HepG2 (cell line): ENCODE data around the gene DHX8. TPM values are rescaled to one million over a fixed set of nuclear protein-coding genes. Genes with fewer than 3 reads are reported as not detected.

ENCODE experiments used
- DNMT3B ChIP-seq: conservative IDR thresholded peaks from 2 replicates; pipeline ENCODE4 v1.6.1; 2016; ENCODE audit warnings: missing biosample characterization, control low read depth
- RARA ChIP-seq: IDR thresholded peaks from 2 replicates; pipeline ENCODE4 v1.6.1; 2016; ENCODE audit warnings: missing genetic modification reagents, missing compliant biosample characterization
- TBL1XR1 ChIP-seq: fragments of 150-350 bp; IDR thresholded peaks from 2 replicates; pipeline ENCODE4 v1.6.1; 2014; ENCODE audit warnings: borderline replicate concordance, low read length; ENCODE audit not compliant: partially characterized antibody
- XRCC5 ChIP-seq: fragments of 200-400 bp; formaldehyde crosslinking; optimal IDR thresholded peaks from 2 replicates; pipeline ENCODE3; 2017; ENCODE audit warnings: mild to moderate bottlenecking, low read length
- ZFY ChIP-seq: sonication (generic); formaldehyde crosslinking; IDR thresholded peaks from 2 replicates; pipeline ENCODE4 v1.4.0; 2020; ENCODE audit warnings: missing genetic modification reagents
- ZNF441 ChIP-seq: sonication (generic); formaldehyde crosslinking; IDR thresholded peaks from 2 replicates; pipeline ENCODE4 v1.7.0; 2021; ENCODE audit warnings: missing genetic modification reagents, borderline replicate concordance
- ZNF570 ChIP-seq: sonication (generic); formaldehyde crosslinking; IDR thresholded peaks from 2 replicates; pipeline ENCODE4 v1.4.0; 2020; ENCODE audit warnings: mild to moderate bottlenecking, missing genetic modification reagents, borderline replicate concordance
- ZSCAN29 ChIP-seq: sonication (generic); formaldehyde crosslinking; conservative IDR thresholded peaks from 2 replicates; pipeline ENCODE4 v1.4.0; 2020; ENCODE audit warnings: mild to moderate bottlenecking, missing genetic modification reagents
- polyA plus RNA-seq, 8 experiments: library from polyadenylated mRNA; depleted of rRNA in 3 of 8; stranded (reverse) in 7 of 8; unstranded in 1 of 8; fragments of >200 nt; fragmentation: Illumina TruSeq in 4 of 8; extraction: Trizol in 4 of 8; gene quantifications; 2 replicates each; pipeline versions ENCODE4 v1.2.1 to v1.2.3, GENCODE V29; 2011 to 2016; ENCODE audit warnings: low read depth in 4 of 8, missing spikeins in 1 of 8, mixed read lengths in 1 of 8; ENCODE audit not compliant: insufficient read depth in 1 of 8
- total RNA-seq, 5 experiments: library from RNA; depleted of rRNA; stranded (reverse); fragments of >200 nt; fragmentation: Illumina TruSeq; extraction: Trizol; gene quantifications; 2 replicates each; pipeline ENCODE4 v1.2.3, GENCODE V29; 2016; ENCODE audit warnings: low read depth in 1 of 5
- TF ChIP-seq, protein P1 (sequence below): IDR thresholded peaks from 2 replicates; pipeline ENCODE4 v1.6.1; 2016; ENCODE audit warnings: low read depth, borderline replicate concordance
- TF ChIP-seq, protein P2 (sequence below): IDR thresholded peaks from 2 replicates; pipeline ENCODE4 v1.6.1; 2016; ENCODE audit warnings: missing compliant biosample characterization, missing genetic modification reagents, borderline replicate concordance
- TF ChIP-seq, protein P3 (sequence below): sonication (generic); formaldehyde crosslinking; IDR thresholded peaks from 2 replicates; pipeline ENCODE4 v1.4.0; 2020; ENCODE audit warnings: missing genetic modification reagents, borderline replicate concordance
- TF ChIP-seq, protein P4 (sequence below): sonication (generic); formaldehyde crosslinking; IDR thresholded peaks from 2 replicates; pipeline ENCODE4 v1.4.0; 2020; ENCODE audit warnings: missing genetic modification reagents
- TF ChIP-seq, protein P5 (sequence below): sonication (generic); formaldehyde crosslinking; IDR thresholded peaks from 2 replicates; pipeline ENCODE4 v1.8.0; 2022; ENCODE audit warnings: mild to moderate bottlenecking, missing genetic modification reagents, borderline replicate concordance
- TF ChIP-seq, protein P6 (sequence below): sonication (generic); formaldehyde crosslinking; IDR thresholded peaks from 2 replicates; pipeline ENCODE4 v1.4.0; 2020; ENCODE audit warnings: missing genetic modification reagents; ENCODE audit errors: not compliant biosample characterization

DHX8 gene
- total and polyA plus RNA-seq, 2 of the 13 experiments (the other 11 are each of a cell fraction or from before 2014, with no cell fraction given), result 24.8 to 48.9 TPM

DNA sequence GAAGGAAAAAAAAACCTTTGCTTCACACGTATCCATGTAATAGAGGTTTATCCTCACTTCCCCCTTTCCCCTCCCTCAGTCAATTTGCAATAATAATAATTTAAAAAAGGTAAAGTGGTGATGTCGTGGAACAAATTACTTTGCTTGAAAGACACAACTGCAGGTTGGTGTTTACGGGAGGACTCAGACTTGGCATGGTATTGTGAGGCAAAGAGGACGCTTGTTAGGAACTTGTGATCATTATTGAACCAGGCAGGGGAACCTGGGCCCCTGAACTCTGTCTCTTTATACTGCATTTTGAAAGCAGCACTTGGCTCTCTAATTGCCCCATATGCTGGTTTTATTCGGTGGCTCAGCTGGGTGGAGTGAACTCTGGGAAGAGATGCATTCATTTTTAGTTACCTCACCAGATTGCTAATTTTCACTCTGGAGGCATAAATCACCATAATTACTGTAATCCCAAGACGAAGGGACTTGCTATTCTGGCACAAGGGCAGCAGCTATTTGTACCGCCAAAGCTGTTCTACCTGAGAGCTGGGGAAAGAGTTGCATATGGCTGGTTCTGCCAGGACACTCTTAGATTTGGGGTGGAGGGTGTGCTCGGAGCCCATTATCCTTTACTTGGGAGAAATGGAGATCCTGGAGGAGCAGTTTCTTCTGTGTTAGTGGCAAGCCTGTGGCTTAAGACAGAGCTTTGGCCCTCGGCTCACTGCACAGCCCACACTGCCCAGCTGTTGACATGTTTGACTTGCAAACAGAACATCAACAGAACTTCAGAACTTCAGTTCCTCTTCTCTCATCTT, 5.7 kb upstream of the DHX8 start (continued):
- TF ChIP-seq, protein P1, sequence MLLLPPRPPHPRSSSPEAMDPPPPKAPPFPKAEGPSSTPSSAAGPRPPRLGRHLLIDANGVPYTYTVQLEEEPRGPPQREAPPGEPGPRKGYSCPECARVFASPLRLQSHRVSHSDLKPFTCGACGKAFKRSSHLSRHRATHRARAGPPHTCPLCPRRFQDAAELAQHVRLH (CRISPR knock-in tag), result no peak
- TF ChIP-seq ZSCAN29 (CRISPR knock-in tag) (no peak; the same call in 1 of the 2 replicates), DNMT3B (CRISPR knock-in tag) (no peak), TBL1XR1 (peak; percentile 31), XRCC5 (no peak), RARA (CRISPR knock-in tag) (peak; percentile 78), ZNF570 (CRISPR knock-in tag) (no peak), ZNF441 (CRISPR knock-in tag) (peak; percentile 52; the same call in 1 of the 2 replicates), ZFY (CRISPR knock-in tag) (0 out of 2 replicates have a peak, but pooled peaks have one; percentile 16)
- TF ChIP-seq, protein P2, sequence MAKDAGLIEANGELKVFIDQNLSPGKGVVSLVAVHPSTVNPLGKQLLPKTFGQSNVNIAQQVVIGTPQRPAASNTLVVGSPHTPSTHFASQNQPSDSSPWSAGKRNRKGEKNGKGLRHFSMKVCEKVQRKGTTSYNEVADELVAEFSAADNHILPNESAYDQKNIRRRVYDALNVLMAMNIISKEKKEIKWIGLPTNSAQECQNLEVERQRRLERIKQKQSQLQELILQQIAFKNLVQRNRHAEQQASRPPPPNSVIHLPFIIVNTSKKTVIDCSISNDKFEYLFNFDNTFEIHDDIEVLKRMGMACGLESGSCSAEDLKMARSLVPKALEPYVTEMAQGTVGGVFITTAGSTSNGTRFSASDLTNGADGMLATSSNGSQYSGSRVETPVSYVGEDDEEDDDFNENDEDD (CRISPR knock-in tag), result no peak
- TF ChIP-seq, protein P3, sequence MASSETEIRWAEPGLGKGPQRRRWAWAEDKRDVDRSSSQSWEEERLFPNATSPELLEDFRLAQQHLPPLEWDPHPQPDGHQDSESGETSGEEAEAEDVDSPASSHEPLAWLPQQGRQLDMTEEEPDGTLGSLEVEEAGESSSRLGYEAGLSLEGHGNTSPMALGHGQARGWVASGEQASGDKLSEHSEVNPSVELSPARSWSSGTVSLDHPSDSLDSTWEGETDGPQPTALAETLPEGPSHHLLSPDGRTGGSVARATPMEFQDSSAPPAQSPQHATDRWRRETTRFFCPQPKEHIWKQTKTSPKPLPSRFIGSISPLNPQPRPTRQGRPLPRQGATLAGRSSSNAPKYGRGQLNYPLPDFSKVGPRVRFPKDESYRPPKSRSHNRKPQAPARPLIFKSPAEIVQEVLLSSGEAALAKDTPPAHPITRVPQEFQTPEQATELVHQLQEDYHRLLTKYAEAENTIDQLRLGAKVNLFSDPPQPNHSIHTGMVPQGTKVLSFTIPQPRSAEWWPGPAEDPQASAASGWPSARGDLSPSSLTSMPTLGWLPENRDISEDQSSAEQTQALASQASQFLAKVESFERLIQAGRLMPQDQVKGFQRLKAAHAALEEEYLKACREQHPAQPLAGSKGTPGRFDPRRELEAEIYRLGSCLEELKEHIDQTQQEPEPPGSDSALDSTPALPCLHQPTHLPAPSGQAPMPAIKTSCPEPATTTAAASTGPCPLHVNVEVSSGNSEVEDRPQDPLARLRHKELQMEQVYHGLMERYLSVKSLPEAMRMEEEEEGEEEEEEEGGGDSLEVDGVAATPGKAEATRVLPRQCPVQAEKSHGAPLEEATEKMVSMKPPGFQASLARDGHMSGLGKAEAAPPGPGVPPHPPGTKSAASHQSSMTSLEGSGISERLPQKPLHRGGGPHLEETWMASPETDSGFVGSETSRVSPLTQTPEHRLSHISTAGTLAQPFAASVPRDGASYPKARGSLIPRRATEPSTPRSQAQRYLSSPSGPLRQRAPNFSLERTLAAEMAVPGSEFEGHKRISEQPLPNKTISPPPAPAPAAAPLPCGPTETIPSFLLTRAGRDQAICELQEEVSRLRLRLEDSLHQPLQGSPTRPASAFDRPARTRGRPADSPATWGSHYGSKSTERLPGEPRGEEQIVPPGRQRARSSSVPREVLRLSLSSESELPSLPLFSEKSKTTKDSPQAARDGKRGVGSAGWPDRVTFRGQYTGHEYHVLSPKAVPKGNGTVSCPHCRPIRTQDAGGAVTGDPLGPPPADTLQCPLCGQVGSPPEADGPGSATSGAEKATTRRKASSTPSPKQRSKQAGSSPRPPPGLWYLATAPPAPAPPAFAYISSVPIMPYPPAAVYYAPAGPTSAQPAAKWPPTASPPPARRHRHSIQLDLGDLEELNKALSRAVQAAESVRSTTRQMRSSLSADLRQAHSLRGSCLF (CRISPR knock-in tag), result no peak
- TF ChIP-seq, protein P4, sequence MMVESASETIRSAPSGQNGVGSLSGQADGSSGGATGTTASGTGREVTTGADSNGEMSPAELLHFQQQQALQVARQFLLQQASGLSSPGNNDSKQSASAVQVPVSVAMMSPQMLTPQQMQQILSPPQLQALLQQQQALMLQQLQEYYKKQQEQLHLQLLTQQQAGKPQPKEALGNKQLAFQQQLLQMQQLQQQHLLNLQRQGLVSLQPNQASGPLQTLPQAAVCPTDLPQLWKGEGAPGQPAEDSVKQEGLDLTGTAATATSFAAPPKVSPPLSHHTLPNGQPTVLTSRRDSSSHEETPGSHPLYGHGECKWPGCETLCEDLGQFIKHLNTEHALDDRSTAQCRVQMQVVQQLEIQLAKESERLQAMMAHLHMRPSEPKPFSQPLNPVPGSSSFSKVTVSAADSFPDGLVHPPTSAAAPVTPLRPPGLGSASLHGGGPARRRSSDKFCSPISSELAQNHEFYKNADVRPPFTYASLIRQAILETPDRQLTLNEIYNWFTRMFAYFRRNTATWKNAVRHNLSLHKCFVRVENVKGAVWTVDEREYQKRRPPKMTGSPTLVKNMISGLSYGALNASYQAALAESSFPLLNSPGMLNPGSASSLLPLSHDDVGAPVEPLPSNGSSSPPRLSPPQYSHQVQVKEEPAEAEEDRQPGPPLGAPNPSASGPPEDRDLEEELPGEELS, result peak; percentile 80
- TF ChIP-seq, protein P5, sequence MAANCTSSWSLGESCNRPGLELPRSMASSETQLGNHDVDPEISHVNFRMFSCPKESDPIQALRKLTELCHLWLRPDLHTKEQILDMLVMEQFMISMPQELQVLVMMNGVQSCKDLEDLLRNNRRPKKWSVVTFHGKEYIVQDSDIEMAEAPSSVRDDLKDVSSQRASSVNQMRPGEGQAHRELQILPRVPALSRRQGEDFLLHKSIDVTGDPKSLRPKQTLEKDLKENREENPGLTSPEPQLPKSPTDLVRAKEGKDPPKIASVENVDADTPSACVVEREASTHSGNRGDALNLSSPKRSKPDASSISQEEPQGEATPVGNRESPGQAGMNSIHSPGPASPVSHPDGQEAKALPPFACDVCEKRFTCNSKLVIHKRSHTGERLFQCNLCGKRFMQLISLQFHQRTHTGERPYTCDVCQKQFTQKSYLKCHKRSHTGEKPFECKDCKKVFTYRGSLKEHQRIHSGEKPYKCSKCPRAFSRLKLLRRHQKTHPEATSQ, result no peak
- TF ChIP-seq, protein P6, sequence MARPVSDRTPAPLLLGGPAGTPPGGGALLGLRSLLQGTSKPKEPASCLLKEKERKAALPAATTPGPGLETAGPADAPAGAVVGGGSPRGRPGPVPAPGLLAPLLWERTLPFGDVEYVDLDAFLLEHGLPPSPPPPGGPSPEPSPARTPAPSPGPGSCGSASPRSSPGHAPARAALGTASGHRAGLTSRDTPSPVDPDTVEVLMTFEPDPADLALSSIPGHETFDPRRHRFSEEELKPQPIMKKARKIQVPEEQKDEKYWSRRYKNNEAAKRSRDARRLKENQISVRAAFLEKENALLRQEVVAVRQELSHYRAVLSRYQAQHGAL, result no peak
